Measurements from ENCODE around the gene THOC7. TPM values are rescaled to one million over a fixed set of nuclear protein-coding genes. Genes with fewer than 3 reads are reported as not detected.

Gene THOC7
- total RNA-seq, 1 experiment from 2014 or later, result 41.8 TPM

- Histone ChIP-seq H3K9ac (ENCODE audit: low read length) (no peak overlapping the region), H3K36me3 (ENCODE audit: low read depth, low read length) (no peaks in the 10 kb centered on the region), H3K27me3 (ENCODE audit: low read length) (no peaks in the 10 kb centered on the region), H3F3A (ENCODE audit: low read length, unreplicated experiment) (no peaks in the 10 kb centered on the region), H3K79me2 (ENCODE audit: low read length) (no peaks in the 10 kb centered on the region), H3K4me2 (ENCODE audit: low read length) (no peak overlapping the region), H3K4me1 (ENCODE audit: insufficient read depth, low read length) (no peaks in the 10 kb centered on the region), H3K9me2 (replicated peaks; ENCODE audit: low read length) (no peaks in the 10 kb centered on the region), H3K9me3 (ENCODE audit: low read length) (no peaks in the 10 kb centered on the region), H2AFZ (ENCODE audit: low read length) (no peak overlapping the region), H3K4me3 (ENCODE audit: low read length) (no peak overlapping the region), H4K20me1 (ENCODE audit: low read length) (no peaks in the 10 kb centered on the region), H3K27ac (ENCODE audit: low read length) (no peak overlapping the region)
- intact Hi-C loops (cut with micrococcal nuclease), result no loop called here
- ChIA-PET POLR2A (ENCODE audit: unreplicated experiment) (no interaction called here), CTCF (no interaction called here)
- BruUV-seq (replicated peaks), result no TSS peak
- no peak for DNase-seq
- TF ChIP-seq EZH2 (IDR thresholded peaks at IDR 0.05; ENCODE audit: low read length, unreplicated experiment), result no peak
- no peak for TF ChIP-seq EZH2phosphoT487 (IDR thresholded peaks at IDR 0.05; ENCODE audit: borderline replicate concordance, low read length)
- TF ChIP-seq CTCF (conservative IDR thresholded peaks at IDR 0.05; ENCODE audit: low read depth, low read length), result no peak
- ATAC-seq, result no peak
Measured at GRCh38 chr3:63842127-63842526, 21.5 kb downstream of the THOC7 start.

GRCh38 chr3:63841704-63842103, 21.9 kb downstream of the THOC7 start:
- intact Hi-C loops (cut with micrococcal nuclease), result no loop called here
- TF ChIP-seq EZH2phosphoT487 (IDR thresholded peaks at IDR 0.05; ENCODE audit: borderline replicate concordance, low read length) (no peak), EZH2 (IDR thresholded peaks at IDR 0.05; ENCODE audit: low read length, unreplicated experiment) (no peak), CTCF (conservative IDR thresholded peaks at IDR 0.05; ENCODE audit: low read depth, low read length) (no peak)
- Histone ChIP-seq H4K20me1 (ENCODE audit: low read length) (no peaks in the 10 kb centered on the region), H3K9me3 (ENCODE audit: low read length) (no peaks in the 10 kb centered on the region), H3K27ac (ENCODE audit: low read length) (no peak overlapping the region), H2AFZ (ENCODE audit: low read length) (no peak overlapping the region), H3K27me3 (ENCODE audit: low read length) (no peaks in the 10 kb centered on the region), H3K4me3 (ENCODE audit: low read length) (no peak overlapping the region), H3K9ac (ENCODE audit: low read length) (no peak overlapping the region), H3K36me3 (ENCODE audit: low read depth, low read length) (no peaks in the 10 kb centered on the region), H3K9me2 (replicated peaks; ENCODE audit: low read length) (no peaks in the 10 kb centered on the region), H3K4me1 (ENCODE audit: insufficient read depth, low read length) (no peaks in the 10 kb centered on the region), H3K79me2 (ENCODE audit: low read length) (no peaks in the 10 kb centered on the region), H3K4me2 (ENCODE audit: low read length) (no peak overlapping the region), H3F3A (ENCODE audit: low read length, unreplicated experiment) (no peaks in the 10 kb centered on the region)
- no peak for ATAC-seq
- no peak for DNase-seq
- no TSS peak for BruUV-seq (replicated peaks)
- CTCF ChIA-PET, result no interaction called here
- POLR2A ChIA-PET (ENCODE audit: unreplicated experiment), result no interaction called here

- DNase-seq (no peak), ATAC-seq (no peak)
- Histone ChIP-seq H3F3A (ENCODE audit: low read length, unreplicated experiment) (no peaks in the 10 kb centered on the region), H2AFZ (ENCODE audit: low read length) (no peak overlapping the region), H3K4me2 (ENCODE audit: low read length) (no peak overlapping the region), H3K9me2 (replicated peaks; ENCODE audit: low read length) (no peaks in the 10 kb centered on the region), H3K4me3 (ENCODE audit: low read length) (no peak overlapping the region), H3K4me1 (ENCODE audit: insufficient read depth, low read length) (no peaks in the 10 kb centered on the region), H3K9ac (ENCODE audit: low read length) (no peak overlapping the region), H4K20me1 (ENCODE audit: low read length) (no peaks in the 10 kb centered on the region), H3K36me3 (ENCODE audit: low read depth, low read length) (no peaks in the 10 kb centered on the region), H3K79me2 (ENCODE audit: low read length) (no peaks in the 10 kb centered on the region), H3K27ac (ENCODE audit: low read length) (no peak overlapping the region), H3K9me3 (ENCODE audit: low read length) (no peaks in the 10 kb centered on the region), H3K27me3 (ENCODE audit: low read length) (no peaks in the 10 kb centered on the region)
- TF ChIP-seq CTCF (conservative IDR thresholded peaks at IDR 0.05; ENCODE audit: low read depth, low read length), result no peak
- no peak for TF ChIP-seq EZH2 (IDR thresholded peaks at IDR 0.05; ENCODE audit: low read length, unreplicated experiment)
- no peak for TF ChIP-seq EZH2phosphoT487 (IDR thresholded peaks at IDR 0.05; ENCODE audit: borderline replicate concordance, low read length)
- BruUV-seq (replicated peaks), result no TSS peak
- ChIA-PET POLR2A (ENCODE audit: unreplicated experiment) (no interaction called here), CTCF (no interaction called here)
- intact Hi-C loops (cut with micrococcal nuclease), result no loop called here
Measured at GRCh38 chr3:63832395-63832794, 31.2 kb downstream of the THOC7 start.

Data from PC-3 (cell line).